Coronary artery (tissue), 2 donors: ENCODE measurements around the gene OPCML.

ENCODE experiments used
- DNase-seq: peaks from one replicate; pipeline ENCODE4 v3.0.0-alpha.2; 2017; ENCODE audit warnings: low spot score
- H3K27ac ChIP-seq, 2 donors: fragments of 200-600 bp; sonication (generic); one replicate each; pipeline ENCODE4 v1.5.1; 2016 to 2019
- H3K4me3 ChIP-seq: fragments of 200-600 bp; sonication (generic); 2 replicates; pipeline ENCODE4 v1.5.1; 2016; ENCODE audit warnings: mild to moderate bottlenecking, moderate library complexity
- CTCF ChIP-seq: fragments of 200-600 bp; sonication (generic); IDR thresholded peaks from one replicate; pipeline ENCODE4 v1.5.1; 2019; ENCODE audit warnings: antibody characterized with exemption

The OPCML gene

GRCh38 chr11:133536198-133536597, 3.9 kb upstream of the OPCML start:
- Histone ChIP-seq H3K4me3 (no peak overlapping the region), H3K27ac (no peak overlapping the region)
- TF ChIP-seq CTCF, result no peak
- DNase-seq, result no peak

GRCh38 chr11:133533205-133533604, 904 bp upstream of the OPCML start:
- no peak for DNase-seq
- no peak overlapping the region for H3K27ac ChIP-seq
- H3K4me3 ChIP-seq, result no peak overlapping the region
- no peak for TF ChIP-seq CTCF

GRCh38 chr11:133531458-133531857, 843 bp downstream of the OPCML start:
- no peak overlapping the region for H3K4me3 ChIP-seq

GRCh38 chr11:133530501-133530835, 1.8 kb downstream of the OPCML start:
- H3K4me3 ChIP-seq, result no peak overlapping the region
- TF ChIP-seq CTCF, result no peak
- DNase-seq, result no peak
- no peak overlapping the region for H3K27ac ChIP-seq

More at GRCh38 chr11:133531458-133531857, 843 bp downstream of the OPCML start:
- no peak for DNase-seq
- H3K27ac ChIP-seq, result no peak overlapping the region
- TF ChIP-seq CTCF, result no peak

- no peak overlapping the region for H3K27ac ChIP-seq
- no peak for DNase-seq
- TF ChIP-seq CTCF, result no peak
- H3K4me3 ChIP-seq, result no peak overlapping the region
Measured at GRCh38 chr11:133529807-133530500, 2.3 kb downstream of the OPCML start.

- no peak overlapping the region for H3K4me3 ChIP-seq
- DNase-seq, result no peak
- H3K27ac ChIP-seq, result no peak overlapping the region
- no peak for TF ChIP-seq CTCF
Measured at GRCh38 chr11:133526790-133527189, 5.5 kb downstream of the OPCML start.

GRCh38 chr11:133525976-133526375, 6.3 kb downstream of the OPCML start:
- no peak for TF ChIP-seq CTCF
- no peak overlapping the region for H3K4me3 ChIP-seq

More at GRCh38 chr11:133525976-133526375, 6.3 kb downstream of the OPCML start:
- no peak overlapping the region for H3K27ac ChIP-seq
- DNase-seq, result no peak
